ENCODE measurements around the gene MORN3. TPM values are rescaled to one million over a fixed set of nuclear protein-coding genes. Genes with fewer than 3 reads are reported as not detected.

The MORN3 gene
- total and polyA plus RNA-seq, 9 of the 15 experiments (the other 6 are each of a cell fraction or from before 2014, with no cell fraction given), result 0.09 to 0.27 (median 0.20) TPM

GRCh38 chr12:121668750-121669520, 519 bp downstream of the MORN3 start (continued):
- TF ChIP-seq SIN3A (IDR thresholded peaks at IDR 0.05; ENCODE audit: borderline replicate concordance in 2 of 2, control insufficient read depth in 1 of 2, low read depth in 2 of 2, low read length in 2 of 2) (no peak), CREM (IDR thresholded peaks at IDR 0.05; ENCODE audit: low read depth) (no peak), IRF1 (CRISPR knock-in tag; IDR thresholded peaks at IDR 0.05; ENCODE audit: borderline replicate concordance) (no peak), ZNF253 (CRISPR knock-in tag; conservative IDR thresholded peaks at IDR 0.05) (no peak), RAD21 (CRISPR knock-in tag; conservative IDR thresholded peaks at IDR 0.05 in 1 of 2, IDR thresholded peaks at IDR 0.05 in 1 of 2) (peak; percentile 45 to 62), ARHGAP35 (IDR thresholded peaks at IDR 0.05; ENCODE audit: partially characterized antibody) (no peak), MYNN (IDR thresholded peaks at IDR 0.05) (peak; percentile 69), MYNN (CRISPR knock-in tag; IDR thresholded peaks at IDR 0.05) (no peak), ZNF668 (CRISPR knock-in tag; IDR thresholded peaks at IDR 0.05) (no peak), SPI1 (IDR thresholded peaks at IDR 0.05; ENCODE audit: borderline replicate concordance, low read depth, low read length) (no peak), SMC3 (conservative IDR thresholded peaks at IDR 0.05; ENCODE audit: insufficient read depth, low read depth, low read length) (peak; percentile 56), SNRNP70 (optimal IDR thresholded peaks at IDR 0.05; ENCODE audit: low read depth, low read length) (no peak), CEBPG (CRISPR knock-in tag; IDR thresholded peaks at IDR 0.05) (no peak), CEBPG (tag; conservative IDR thresholded peaks at IDR 0.05 in 1 of 2, IDR thresholded peaks at IDR 0.05 in 1 of 2) (no peak), NCOA4 (IDR thresholded peaks at IDR 0.05; ENCODE audit: partially characterized antibody) (no peak), ZNF699 (CRISPR knock-in tag; IDR thresholded peaks at IDR 0.05; ENCODE audit: insufficient replicate concordance) (no peak), TAF1 (IDR thresholded peaks at IDR 0.05; ENCODE audit: control insufficient read depth, extremely low read depth, insufficient read depth, low read length, severe bottlenecking) (no peak), ZBTB7A (IDR thresholded peaks at IDR 0.05; ENCODE audit: borderline replicate concordance, control insufficient read depth, low read depth, low read length) (0 out of 2 replicates have a peak, but pooled peaks have one; percentile 58), PPARD (CRISPR knock-in tag; IDR thresholded peaks at IDR 0.05) (no peak), FUS (optimal IDR thresholded peaks at IDR 0.05; ENCODE audit: low read depth, low read length) (no peak), MAZ (CRISPR knock-in tag; conservative IDR thresholded peaks at IDR 0.05 in 1 of 2, IDR thresholded peaks at IDR 0.05 in 1 of 2) (no peak), ZNF143 (CRISPR knock-in tag; IDR thresholded peaks at IDR 0.05) (no peak)
- TF ChIP-seq, protein P1, sequence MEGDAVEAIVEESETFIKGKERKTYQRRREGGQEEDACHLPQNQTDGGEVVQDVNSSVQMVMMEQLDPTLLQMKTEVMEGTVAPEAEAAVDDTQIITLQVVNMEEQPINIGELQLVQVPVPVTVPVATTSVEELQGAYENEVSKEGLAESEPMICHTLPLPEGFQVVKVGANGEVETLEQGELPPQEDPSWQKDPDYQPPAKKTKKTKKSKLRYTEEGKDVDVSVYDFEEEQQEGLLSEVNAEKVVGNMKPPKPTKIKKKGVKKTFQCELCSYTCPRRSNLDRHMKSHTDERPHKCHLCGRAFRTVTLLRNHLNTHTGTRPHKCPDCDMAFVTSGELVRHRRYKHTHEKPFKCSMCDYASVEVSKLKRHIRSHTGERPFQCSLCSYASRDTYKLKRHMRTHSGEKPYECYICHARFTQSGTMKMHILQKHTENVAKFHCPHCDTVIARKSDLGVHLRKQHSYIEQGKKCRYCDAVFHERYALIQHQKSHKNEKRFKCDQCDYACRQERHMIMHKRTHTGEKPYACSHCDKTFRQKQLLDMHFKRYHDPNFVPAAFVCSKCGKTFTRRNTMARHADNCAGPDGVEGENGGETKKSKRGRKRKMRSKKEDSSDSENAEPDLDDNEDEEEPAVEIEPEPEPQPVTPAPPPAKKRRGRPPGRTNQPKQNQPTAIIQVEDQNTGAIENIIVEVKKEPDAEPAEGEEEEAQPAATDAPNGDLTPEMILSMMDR (IDR thresholded peaks at IDR 0.05 in 2 of 3, conservative IDR thresholded peaks at IDR 0.05 in 1 of 3; ENCODE audit: insufficient read depth in 2 of 3, low read depth in 1 of 3, low read length in 3 of 3), result peak; percentile 60 to 76 (median 66)
- TF ChIP-seq, protein P2, sequence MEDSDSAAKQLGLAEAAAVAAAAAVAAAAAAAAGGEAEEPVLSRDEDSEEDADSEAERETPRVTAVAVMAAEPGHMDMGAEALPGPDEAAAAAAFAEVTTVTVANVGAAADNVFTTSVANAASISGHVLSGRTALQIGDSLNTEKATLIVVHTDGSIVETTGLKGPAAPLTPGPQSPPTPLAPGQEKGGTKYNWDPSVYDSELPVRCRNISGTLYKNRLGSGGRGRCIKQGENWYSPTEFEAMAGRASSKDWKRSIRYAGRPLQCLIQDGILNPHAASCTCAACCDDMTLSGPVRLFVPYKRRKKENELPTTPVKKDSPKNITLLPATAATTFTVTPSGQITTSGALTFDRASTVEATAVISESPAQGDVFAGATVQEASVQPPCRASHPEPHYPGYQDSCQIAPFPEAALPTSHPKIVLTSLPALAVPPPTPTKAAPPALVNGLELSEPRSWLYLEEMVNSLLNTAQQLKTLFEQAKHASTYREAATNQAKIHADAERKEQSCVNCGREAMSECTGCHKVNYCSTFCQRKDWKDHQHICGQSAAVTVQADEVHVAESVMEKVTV (CRISPR knock-in tag; IDR thresholded peaks at IDR 0.05), result 0 out of 2 replicates have a peak, but pooled peaks have one; percentile 15
